Fibroblast of gingiva (primary cell): ENCODE data around the gene GOLGA8J.
"Not testable (repeated sequence)": the region's sequence is repeated elsewhere in the genome, so short reads cannot be mapped to it uniquely, and the experiment has no call there.

Experiments used
- DNase-seq: peaks from one replicate; pipeline ENCODE4 v3.0.0-alpha.2; 2011; ENCODE audit warnings: low read depth

The GOLGA8J gene

GRCh38 chr15:30080816-30081215, 1.9 kb upstream of the GOLGA8J start:
- peak; percentile 61 for DNase-seq

- not testable (repeated sequence) for DNase-seq
Observed at GRCh38 chr15:30097827-30098226, 15.1 kb downstream of the GOLGA8J start.

- not testable (repeated sequence) for DNase-seq
Observed at GRCh38 chr15:30102890-30103289, 20.1 kb downstream of the GOLGA8J start.

- not testable (repeated sequence) for DNase-seq
Observed at GRCh38 chr15:30103941-30104507, 21.3 kb downstream of the GOLGA8J start.

- DNase-seq: not testable (repeated sequence)
Observed at GRCh38 chr15:30110591-30110990, 27.8 kb downstream of the GOLGA8J start.

GRCh38 chr15:30130066-30130465, 47.3 kb downstream of the GOLGA8J start:
- not testable (repeated sequence) for DNase-seq

GRCh38 chr15:30134751-30135150, 52.0 kb downstream of the GOLGA8J start, which contains the start of gene GOLGA8T:
TSS of gene GOLGA8T (plus strand) at chr15:30135051. CDS start at chr15:30135149, 98 bp downstream.
- not testable (repeated sequence) for DNase-seq
